BJ (cell line): ENCODE data around the gene TMEM252. TPM values are rescaled to one million over a fixed set of nuclear protein-coding genes. Genes with fewer than 3 reads are reported as not detected.

ENCODE experiments used
- CTCF ChIA-PET: fragments of 350-600 bp; formaldehyde crosslinking; extraction: SDS; loops from one replicate; lab custom pipeline; 2021; ENCODE audit warnings: antibody characterized with exemption, inconsistent platforms; lab: Yijun Ruan, JAX
- POLR2A ChIA-PET: fragments of 300-600 bp; sonication (Branson Sonifier 250); formaldehyde crosslinking; extraction: SDS; loops from one replicate; lab custom pipeline; 2021; ENCODE audit warnings: antibody characterized with exemption; lab: Charles Lee
- DNase-seq: peaks from one replicate; pipeline ENCODE4 v3.0.0-alpha.2; 2011; ENCODE audit warnings: low read depth
- H3K27me3 ChIP-seq: 2 replicates; pipeline ENCODE4 v1.6.0; 2011; ENCODE audit warnings: low read length; ENCODE audit not compliant: control insufficient read depth, insufficient read depth
- H3K36me3 ChIP-seq: 2 replicates; pipeline ENCODE4 v1.5.1; 2011; ENCODE audit warnings: low read length; ENCODE audit not compliant: control insufficient read depth, insufficient read depth
- H3K4me3 ChIP-seq: 2 replicates; pipeline ENCODE4 v1.5.1; 2011; ENCODE audit warnings: low read depth, mild to moderate bottlenecking, control low read depth, low read length
- polyA plus RNA-seq: library from polyadenylated mRNA; depleted of rRNA; stranded (reverse); fragments of >200 nt; gene quantifications from 2 replicates; pipeline ENCODE4 v1.2.3, GENCODE V29; 2011
- TF ChIP-seq, protein P1 (sequence below): IDR thresholded peaks from 2 replicates; pipeline ENCODE4 v1.5.1; 2011; ENCODE audit warnings: low read depth, mild to moderate bottlenecking, control low read depth, inconsistent platforms, low read length, moderate library complexity; ENCODE audit not compliant: insufficient read depth

TMEM252 gene
- polyA plus RNA-seq, 1 experiment: not detected

DNA sequence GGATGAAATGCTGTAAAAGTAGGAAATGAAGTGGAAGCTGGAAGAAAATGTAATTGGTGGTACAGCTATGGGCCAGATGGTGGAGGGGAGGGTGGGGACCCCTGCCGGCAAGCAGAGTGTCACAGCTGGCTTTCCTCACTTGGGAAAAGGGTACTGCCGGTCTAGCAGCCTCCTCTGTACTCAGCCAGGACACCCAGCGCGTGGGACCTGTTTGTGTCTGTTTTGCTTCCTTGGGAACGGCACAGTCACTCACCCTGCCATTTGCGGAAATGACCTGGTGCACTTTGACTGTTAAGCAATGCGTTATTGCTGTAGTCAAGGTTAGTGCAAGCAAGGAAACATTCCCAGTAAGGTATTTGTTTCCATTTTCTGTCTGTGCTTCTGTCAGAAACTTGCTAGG is 10.1 kb downstream of the TMEM252 start:
- H3K4me3 ChIP-seq: no peak overlapping the region
- TF ChIP-seq, protein P1, sequence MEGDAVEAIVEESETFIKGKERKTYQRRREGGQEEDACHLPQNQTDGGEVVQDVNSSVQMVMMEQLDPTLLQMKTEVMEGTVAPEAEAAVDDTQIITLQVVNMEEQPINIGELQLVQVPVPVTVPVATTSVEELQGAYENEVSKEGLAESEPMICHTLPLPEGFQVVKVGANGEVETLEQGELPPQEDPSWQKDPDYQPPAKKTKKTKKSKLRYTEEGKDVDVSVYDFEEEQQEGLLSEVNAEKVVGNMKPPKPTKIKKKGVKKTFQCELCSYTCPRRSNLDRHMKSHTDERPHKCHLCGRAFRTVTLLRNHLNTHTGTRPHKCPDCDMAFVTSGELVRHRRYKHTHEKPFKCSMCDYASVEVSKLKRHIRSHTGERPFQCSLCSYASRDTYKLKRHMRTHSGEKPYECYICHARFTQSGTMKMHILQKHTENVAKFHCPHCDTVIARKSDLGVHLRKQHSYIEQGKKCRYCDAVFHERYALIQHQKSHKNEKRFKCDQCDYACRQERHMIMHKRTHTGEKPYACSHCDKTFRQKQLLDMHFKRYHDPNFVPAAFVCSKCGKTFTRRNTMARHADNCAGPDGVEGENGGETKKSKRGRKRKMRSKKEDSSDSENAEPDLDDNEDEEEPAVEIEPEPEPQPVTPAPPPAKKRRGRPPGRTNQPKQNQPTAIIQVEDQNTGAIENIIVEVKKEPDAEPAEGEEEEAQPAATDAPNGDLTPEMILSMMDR: no peak
- ChIA-PET POLR2A (no interaction called here), CTCF (interaction anchor here (1.0 to 1.4 kb wide), 2 partner anchors 8 to 38 kb away, joined by 3 read pairs; no protein-coding TSS in a partner anchor)
- H3K36me3 ChIP-seq: no peaks in the 10 kb centered on the region
- no peaks in the 10 kb centered on the region; the same call in 1 of the 2 replicates for H3K27me3 ChIP-seq
- no peak for DNase-seq

DNA sequence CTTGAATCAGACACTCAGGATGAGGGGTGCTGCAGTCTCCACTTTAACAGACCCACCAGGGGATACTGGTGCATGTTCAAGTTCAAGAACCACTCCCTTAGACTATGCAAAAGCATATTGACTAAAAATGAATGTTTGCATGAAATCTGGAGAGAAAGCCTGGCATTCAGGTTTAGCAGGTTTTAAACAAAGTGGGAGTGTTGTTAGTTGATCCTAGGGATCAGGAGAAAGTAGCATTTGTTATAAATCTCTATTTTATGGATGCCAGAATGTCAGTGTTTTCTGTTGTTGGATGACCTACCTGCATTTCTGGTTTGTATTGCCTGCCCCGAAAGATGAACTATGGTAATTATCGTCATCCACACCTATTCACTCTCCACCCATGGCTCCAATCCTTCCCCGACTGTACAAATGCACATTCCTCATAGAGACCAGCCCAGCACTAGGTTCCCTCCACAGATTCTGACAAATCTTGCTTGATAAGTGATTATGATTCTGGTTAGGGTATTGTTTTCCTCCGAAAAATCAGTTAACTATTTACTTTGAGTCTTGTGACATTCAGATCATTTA is 17.2 kb downstream of the TMEM252 start:
- DNase-seq: no peak
- H3K27me3 ChIP-seq: no peaks in the 10 kb centered on the region; the same call in 1 of the 2 replicates
- CTCF ChIA-PET: no interaction called here
- TF ChIP-seq, protein P1: no peak
- no peak overlapping the region for H3K4me3 ChIP-seq
- POLR2A ChIA-PET: no interaction called here
- no peaks in the 10 kb centered on the region for H3K36me3 ChIP-seq

DNA sequence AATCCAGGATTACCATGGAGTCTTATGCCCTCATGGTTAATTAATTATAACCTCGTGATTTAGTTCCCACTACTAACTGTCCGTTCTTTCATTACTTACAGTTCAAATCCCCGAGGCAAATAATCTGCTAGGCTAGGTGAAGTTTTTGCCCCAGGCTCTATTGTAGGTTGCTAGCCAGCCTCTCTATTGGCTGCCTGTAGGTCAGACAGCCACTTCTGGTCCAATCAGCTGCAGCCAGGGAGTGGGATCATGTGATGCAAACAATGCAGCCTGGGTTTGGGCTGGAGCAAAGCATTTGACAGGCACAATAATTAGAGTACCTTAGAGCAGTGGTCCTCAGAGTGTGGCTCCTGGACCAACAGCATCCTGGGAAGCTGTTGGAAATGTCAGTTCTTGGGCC is 17.7 kb downstream of the TMEM252 start:
- ChIA-PET CTCF (no interaction called here), POLR2A (no interaction called here)
- TF ChIP-seq, protein P1: no peak
- DNase-seq: no peak
- Histone ChIP-seq H3K4me3 (no peak overlapping the region), H3K36me3 (no peaks in the 10 kb centered on the region), H3K27me3 (no peaks in the 10 kb centered on the region; the same call in 1 of the 2 replicates)

DNA sequence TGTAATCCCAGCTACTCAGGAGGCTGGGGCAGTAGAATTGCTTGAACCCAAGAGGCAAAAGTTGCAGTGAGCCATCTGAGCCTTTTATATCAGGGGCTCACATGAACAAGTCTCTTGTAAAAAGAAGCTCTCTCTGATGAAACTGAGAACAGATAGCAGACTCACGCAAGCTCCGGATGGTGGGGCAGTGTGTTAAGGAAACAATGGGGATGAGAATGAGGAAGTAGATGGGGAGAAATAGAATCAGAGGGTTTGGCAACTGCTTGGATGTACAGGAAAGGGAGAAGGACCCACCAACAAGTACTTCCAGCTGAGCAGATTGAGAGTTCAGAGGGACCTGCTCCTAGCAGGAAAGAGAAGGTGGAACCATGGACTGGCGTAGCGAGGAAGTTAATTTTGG is 18.6 kb downstream of the TMEM252 start:
- ChIA-PET CTCF (interaction anchor here (1.0 kb wide), 1 partner anchor 48 kb away, joined by 3 read pairs; no protein-coding TSS in a partner anchor), POLR2A (no interaction called here)
- DNase-seq: no peak
- Histone ChIP-seq H3K4me3 (no peak overlapping the region), H3K27me3 (no peaks in the 10 kb centered on the region; the same call in 1 of the 2 replicates), H3K36me3 (no peaks in the 10 kb centered on the region)
- TF ChIP-seq, protein P1: no peak

DNA sequence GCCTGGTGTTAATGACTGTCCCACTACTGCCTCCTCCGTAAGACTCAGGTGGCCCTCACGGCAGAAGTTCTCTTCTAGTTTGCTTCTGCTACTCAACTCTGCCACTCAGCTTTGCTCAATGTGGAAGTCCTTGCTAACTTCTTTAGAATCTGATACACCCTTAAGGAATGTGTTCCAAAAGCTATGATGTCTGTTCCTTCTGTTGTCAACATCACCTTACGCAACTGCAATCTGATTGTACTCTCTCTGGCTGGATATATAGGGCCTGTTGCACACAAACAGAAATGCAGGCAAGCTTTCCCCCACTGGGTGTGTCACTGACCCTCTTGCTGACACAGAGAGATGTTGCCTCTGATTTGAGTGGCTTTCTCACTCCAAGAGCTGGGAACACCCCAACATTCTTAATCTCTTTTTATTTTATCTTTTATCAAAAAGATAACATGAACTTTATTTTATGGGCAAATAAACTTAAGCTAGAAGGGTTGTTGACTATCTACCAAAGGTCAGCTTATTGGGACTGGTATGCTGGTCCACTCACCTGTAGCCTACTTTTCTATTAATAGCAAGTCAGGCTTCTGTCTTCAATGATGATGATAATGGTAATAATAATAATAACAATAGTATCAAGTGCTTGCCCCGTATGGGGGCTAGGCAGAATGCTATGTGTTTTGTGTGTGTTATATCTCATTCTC is 25.2 kb downstream of the TMEM252 start:
- Histone ChIP-seq H3K36me3 (no peaks in the 10 kb centered on the region), H3K4me3 (no peak overlapping the region), H3K27me3 (no peaks in the 10 kb centered on the region)
- TF ChIP-seq, protein P1: no peak
- DNase-seq: no peak
- ChIA-PET CTCF (interaction anchor here (0.7 kb wide), 1 partner anchor 53 kb away, joined by 3 read pairs; no protein-coding TSS in a partner anchor), POLR2A (no interaction called here)
